ENCODE measurements around the gene CHID1. TPM values are rescaled to one million over a fixed set of nuclear protein-coding genes. Genes with fewer than 3 reads are reported as not detected.
A peak's percentile ranks its signal among the peaks of the same experiment; 100 is the strongest.

The CHID1 gene
- total RNA-seq, 1 donor from 2014 or later: 112 TPM

DNA sequence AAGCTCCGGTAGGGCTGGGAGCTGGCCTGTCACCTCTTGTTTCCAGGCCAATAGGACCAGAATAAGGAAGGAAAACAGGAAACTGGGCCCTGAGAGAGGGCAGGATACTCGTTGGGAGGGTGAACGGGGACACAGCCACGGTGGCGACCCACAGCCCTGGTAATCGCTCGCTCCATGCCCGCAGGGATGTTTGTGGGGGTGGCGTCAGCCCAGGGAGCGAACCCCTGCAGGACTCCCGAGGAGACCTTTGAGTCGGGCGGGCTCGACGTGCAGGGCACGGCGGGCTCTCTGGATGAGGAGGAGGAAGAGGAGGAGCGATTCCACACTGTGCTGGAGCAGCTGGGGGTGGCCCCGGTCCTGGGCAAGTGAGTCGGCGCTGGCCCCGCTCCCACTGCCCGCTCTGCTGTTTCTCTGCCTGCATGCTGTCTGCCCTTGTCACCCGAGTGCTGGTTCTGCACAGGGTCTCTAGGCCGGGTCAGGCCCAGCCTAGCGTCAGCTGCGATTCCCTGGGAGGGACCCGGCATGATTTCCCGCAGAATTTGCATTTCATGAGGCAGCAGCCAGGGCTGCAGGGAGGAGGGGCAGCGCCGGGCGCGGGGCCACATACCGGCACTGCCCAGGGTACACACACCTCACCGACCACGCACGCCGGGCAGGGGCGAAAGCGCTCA, 81.3 kb downstream of the CHID1 start:
- no peak for DNase-seq (ENCODE audit: extremely low spot score, unreplicated experiment)
- Mint-ChIP-seq H3K4me1 (ENCODE audit: unreplicated experiment) (peaks cover 56% of the 10 kb centered on the region), H3K4me3 (ENCODE audit: unreplicated experiment) (peak overlapping the region; percentile 58), H3K36me3 (ENCODE audit: unreplicated experiment) (peaks cover 7% of the 10 kb centered on the region), H3K27ac (ENCODE audit: unreplicated experiment) (peak overlapping the region; percentile 54), H3K27me3 (ENCODE audit: unreplicated experiment) (no peaks in the 10 kb centered on the region), H3K9me3 (ENCODE audit: unreplicated experiment) (no peaks in the 10 kb centered on the region)
- TF ChIP-seq, protein P1, sequence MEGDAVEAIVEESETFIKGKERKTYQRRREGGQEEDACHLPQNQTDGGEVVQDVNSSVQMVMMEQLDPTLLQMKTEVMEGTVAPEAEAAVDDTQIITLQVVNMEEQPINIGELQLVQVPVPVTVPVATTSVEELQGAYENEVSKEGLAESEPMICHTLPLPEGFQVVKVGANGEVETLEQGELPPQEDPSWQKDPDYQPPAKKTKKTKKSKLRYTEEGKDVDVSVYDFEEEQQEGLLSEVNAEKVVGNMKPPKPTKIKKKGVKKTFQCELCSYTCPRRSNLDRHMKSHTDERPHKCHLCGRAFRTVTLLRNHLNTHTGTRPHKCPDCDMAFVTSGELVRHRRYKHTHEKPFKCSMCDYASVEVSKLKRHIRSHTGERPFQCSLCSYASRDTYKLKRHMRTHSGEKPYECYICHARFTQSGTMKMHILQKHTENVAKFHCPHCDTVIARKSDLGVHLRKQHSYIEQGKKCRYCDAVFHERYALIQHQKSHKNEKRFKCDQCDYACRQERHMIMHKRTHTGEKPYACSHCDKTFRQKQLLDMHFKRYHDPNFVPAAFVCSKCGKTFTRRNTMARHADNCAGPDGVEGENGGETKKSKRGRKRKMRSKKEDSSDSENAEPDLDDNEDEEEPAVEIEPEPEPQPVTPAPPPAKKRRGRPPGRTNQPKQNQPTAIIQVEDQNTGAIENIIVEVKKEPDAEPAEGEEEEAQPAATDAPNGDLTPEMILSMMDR (IDR thresholded peaks at IDR 0.05): no peak

DNA sequence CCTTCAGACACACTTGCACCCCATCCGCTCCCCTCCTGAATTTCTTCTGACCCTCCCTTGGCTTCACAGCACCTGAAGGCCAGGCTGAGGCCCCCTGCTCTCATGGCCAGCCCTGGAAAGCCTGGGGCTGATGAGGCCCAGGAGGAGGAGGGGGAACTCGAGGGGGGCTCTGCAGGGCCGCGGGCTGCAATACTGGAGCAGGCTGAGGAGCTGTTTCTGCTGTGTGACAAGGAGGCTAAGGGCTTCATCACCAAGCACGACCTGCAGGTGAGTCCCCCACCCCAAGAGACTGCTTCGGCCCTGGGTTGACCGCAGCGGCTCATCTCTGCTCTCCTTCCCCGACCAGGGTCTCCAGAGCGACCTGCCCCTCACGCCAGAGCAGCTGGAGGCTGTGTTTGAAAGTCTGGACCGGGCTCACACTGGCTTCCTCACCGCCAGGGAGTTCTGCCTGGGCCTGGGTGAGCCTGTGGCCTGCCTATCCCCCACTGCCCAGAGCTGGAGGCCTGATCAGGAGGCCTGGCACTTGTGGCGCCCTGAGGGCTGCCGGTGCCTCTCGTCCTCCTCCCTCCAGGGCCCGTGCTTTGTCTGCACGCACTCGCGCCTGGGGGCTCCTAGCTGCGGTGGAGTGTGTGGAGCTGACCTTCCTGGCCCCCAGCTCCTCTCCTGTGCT, 82.0 kb downstream of the CHID1 start:
- no peak overlapping the region for H3K4me3 Mint-ChIP-seq (ENCODE audit: unreplicated experiment)
- peaks cover 7% of the 10 kb centered on the region for H3K36me3 Mint-ChIP-seq (ENCODE audit: unreplicated experiment)
- H3K4me1 Mint-ChIP-seq (ENCODE audit: unreplicated experiment): peaks cover 49% of the 10 kb centered on the region
- DNase-seq (ENCODE audit: extremely low spot score, unreplicated experiment): no peak
- no peaks in the 10 kb centered on the region for H3K9me3 Mint-ChIP-seq (ENCODE audit: unreplicated experiment)
- TF ChIP-seq, protein P1 (IDR thresholded peaks at IDR 0.05): no peak
- H3K27me3 Mint-ChIP-seq (ENCODE audit: unreplicated experiment): no peaks in the 10 kb centered on the region
- H3K27ac Mint-ChIP-seq (ENCODE audit: unreplicated experiment): peak overlapping the region; percentile 54

DNA sequence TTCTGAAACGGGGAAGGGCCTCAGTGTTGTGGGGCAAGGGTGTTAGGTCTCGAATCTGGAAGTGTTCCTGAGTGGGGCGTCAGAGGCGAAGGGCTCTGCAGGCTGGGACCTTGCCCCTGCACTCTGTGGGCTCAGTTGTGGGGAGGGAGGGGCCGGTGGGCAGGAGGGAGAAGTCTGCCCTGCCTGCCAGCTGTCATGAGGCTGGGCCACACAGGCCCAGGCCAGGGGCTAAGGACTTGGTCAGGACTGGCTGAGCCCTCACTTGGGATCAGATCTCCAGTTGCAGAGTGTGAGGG, 82.8 kb downstream of the CHID1 start, which contains the start of gene CRACR2B:
CRACR2B (plus strand) TSS at position 23 of the 296 bp plus-strand sequence. CDS start 689 bp downstream, outside the sequence.
- H3K4me3 Mint-ChIP-seq (ENCODE audit: unreplicated experiment): peak within 1 kb of the TSS; percentile 40
- no peaks in the 10 kb centered on the region for H3K27me3 Mint-ChIP-seq (ENCODE audit: unreplicated experiment)

DNA sequence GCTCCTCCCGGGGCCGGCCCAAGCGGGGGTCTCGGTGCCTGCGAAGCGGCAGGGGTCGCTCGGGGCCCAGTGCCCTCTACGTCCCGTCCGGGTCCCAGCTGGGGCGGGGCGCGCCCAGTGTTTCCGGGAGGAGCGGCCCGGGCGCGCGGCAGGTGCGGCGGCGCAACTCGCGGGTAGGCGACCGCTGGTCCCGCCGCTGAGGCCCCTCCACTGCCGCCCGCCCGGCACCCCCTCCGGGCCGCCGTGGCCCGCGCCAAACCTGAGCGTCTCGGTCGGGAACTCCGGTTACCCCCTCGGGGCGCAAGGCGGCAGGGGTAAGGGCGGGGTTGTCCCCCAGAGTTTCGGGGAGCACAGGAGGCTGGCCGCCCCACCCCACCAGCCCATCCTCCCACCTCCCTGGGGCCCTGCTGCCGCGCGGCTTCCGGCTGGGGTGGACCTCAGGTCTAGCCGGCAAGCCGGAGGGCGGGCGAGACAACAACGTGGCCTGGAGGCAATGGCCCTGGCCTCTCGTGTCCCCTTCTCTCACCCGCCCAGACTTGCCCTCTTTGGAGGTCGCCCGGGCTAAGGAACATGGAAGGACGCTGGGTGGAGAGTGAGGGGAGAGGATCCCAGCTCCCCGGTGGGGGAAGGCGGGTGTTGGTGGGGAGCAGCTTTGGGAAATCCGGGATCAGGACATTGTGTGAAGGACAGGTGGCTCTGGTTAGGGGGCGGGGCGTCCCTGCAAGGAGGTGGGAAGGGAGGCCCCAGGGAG, 83.3 kb downstream of the CHID1 start:
- Mint-ChIP-seq H3K4me3 (ENCODE audit: unreplicated experiment) (peak overlapping the region; percentile 40), H3K27ac (ENCODE audit: unreplicated experiment) (peak overlapping the region; percentile 31), H3K27me3 (ENCODE audit: unreplicated experiment) (no peaks in the 10 kb centered on the region)

More for the DNA sequence above, 82.8 kb downstream of the CHID1 start, which contains the start of gene CRACR2B:
- Mint-ChIP-seq H3K36me3 (ENCODE audit: unreplicated experiment) (peaks cover 7% of the 10 kb centered on the region), H3K9me3 (ENCODE audit: unreplicated experiment) (no peaks in the 10 kb centered on the region), H3K4me1 (ENCODE audit: unreplicated experiment) (peaks cover 49% of the 10 kb centered on the region), H3K27ac (ENCODE audit: unreplicated experiment) (peak within 1 kb of the TSS; percentile 54)
- DNase-seq (ENCODE audit: extremely low spot score, unreplicated experiment): no peak
- TF ChIP-seq, protein P1 (IDR thresholded peaks at IDR 0.05): no peak

More for the DNA sequence above, 83.3 kb downstream of the CHID1 start:
- H3K9me3 Mint-ChIP-seq (ENCODE audit: unreplicated experiment): no peaks in the 10 kb centered on the region
- no peak for DNase-seq (ENCODE audit: extremely low spot score, unreplicated experiment)
- peaks cover 49% of the 10 kb centered on the region for H3K4me1 Mint-ChIP-seq (ENCODE audit: unreplicated experiment)
- H3K36me3 Mint-ChIP-seq (ENCODE audit: unreplicated experiment): peaks cover 10% of the 10 kb centered on the region
- TF ChIP-seq, protein P1 (IDR thresholded peaks at IDR 0.05): no peak
